Chondrocyte (in vitro differentiated cells): Measurements from ENCODE around the gene SMAD3. TPM values are rescaled to one million over a fixed set of nuclear protein-coding genes. Genes with fewer than 3 reads are reported as not detected.

Source experiments
- DNase-seq: peaks from one replicate; pipeline ENCODE4 v3.0.0; 2021; ENCODE audit warnings: mixed read lengths, low spot score
- H3K27ac Mint-ChIP-seq: one replicate; pipeline ENCODE4 v1.8.0; 2021; ENCODE audit warnings: mild to moderate bottlenecking, moderate library complexity, mixed read lengths; ENCODE audit not compliant: unreplicated experiment
- H3K27me3 Mint-ChIP-seq: 2 replicates; pipeline ENCODE4 v1.8.0; 2021; ENCODE audit warnings: low read depth, mixed read lengths
- H3K36me3 Mint-ChIP-seq: 2 replicates; pipeline ENCODE4 v1.8.0; 2021; ENCODE audit warnings: low read depth, mixed read lengths
- H3K4me1 Mint-ChIP-seq: 2 replicates; pipeline ENCODE4 v1.8.0; 2021; ENCODE audit warnings: low read depth, mild to moderate bottlenecking, mixed read lengths
- H3K4me3 Mint-ChIP-seq: one replicate; pipeline ENCODE4 v1.8.0; 2021; ENCODE audit warnings: mild to moderate bottlenecking, moderate library complexity, mixed read lengths; ENCODE audit not compliant: unreplicated experiment
- H3K9me3 Mint-ChIP-seq: 2 replicates; pipeline ENCODE4 v1.8.0; 2021; ENCODE audit warnings: low read depth, mixed read lengths
- CTCF ChIP-seq: fragments of 200-600 bp; sonication (generic); IDR thresholded peaks from 2 replicates; pipeline ENCODE4 v1.5.0; 2021; ENCODE audit warnings: antibody characterized with exemption, mild to moderate bottlenecking, moderate library complexity
- total RNA-seq: library from RNA; stranded (reverse); gene quantifications from 3 replicates; pipeline ENCODE4 v1.2.1, GENCODE V29; 2021

SMAD3 gene
- total RNA-seq, 1 donor from 2014 or later = 23.2 TPM

- peak; percentile 64 for TF ChIP-seq CTCF
- H3K36me3 Mint-ChIP-seq = peaks cover 6% of the 10 kb centered on the region
- no peaks in the 10 kb centered on the region for H3K27me3 Mint-ChIP-seq
- peaks cover 38% of the 10 kb centered on the region for H3K4me1 Mint-ChIP-seq
- no peak overlapping the region for H3K4me3 Mint-ChIP-seq
- peaks cover 11% of the 10 kb centered on the region for H3K9me3 Mint-ChIP-seq
- no peak overlapping the region for H3K27ac Mint-ChIP-seq
- DNase-seq = no peak
Observed at GRCh38 chr15:67240235-67241131, 175.1 kb downstream of the SMAD3 start.

- no peak for DNase-seq
- peaks cover 32% of the 10 kb centered on the region for H3K4me1 Mint-ChIP-seq
- no peak overlapping the region for H3K27ac Mint-ChIP-seq
- H3K4me3 Mint-ChIP-seq = no peak overlapping the region
- H3K27me3 Mint-ChIP-seq = no peaks in the 10 kb centered on the region
- peaks cover 14% of the 10 kb centered on the region for H3K9me3 Mint-ChIP-seq
- H3K36me3 Mint-ChIP-seq = peaks cover 8% of the 10 kb centered on the region
- TF ChIP-seq CTCF = no peak
Observed at GRCh38 chr15:67241132-67241855, 175.9 kb downstream of the SMAD3 start.

GRCh38 chr15:67242708-67243111, 177.3 kb downstream of the SMAD3 start:
- no peak for DNase-seq
- Mint-ChIP-seq H3K27ac (no peak overlapping the region), H3K27me3 (no peaks in the 10 kb centered on the region), H3K4me3 (no peak overlapping the region), H3K36me3 (peaks cover 8% of the 10 kb centered on the region), H3K9me3 (peaks cover 16% of the 10 kb centered on the region), H3K4me1 (peaks cover 32% of the 10 kb centered on the region)
- no peak for TF ChIP-seq CTCF

Other genes with a start within 250 kb of the SMAD3 start
- gene AAGAB, start 189.1 kb downstream of the SMAD3 start, total RNA-seq = 30.8 to 32.2 TPM (median 32.0 TPM) in 3 replicates
- 1.00 to 1.4 TPM (median 1.0 TPM) in 3 replicates for gene IQCH, start 189.2 kb downstream of the SMAD3 start, total RNA-seq